HEK293T (cell line): Measurements from ENCODE around the gene PSAT1.

Source experiments
- CTBP1 ChIP-seq: fragments of 450-650 bp; IDR thresholded peaks from 2 replicates; pipeline ENCODE4 v1.6.1; 2016; ENCODE audit warnings: borderline replicate concordance
- FOXM1 ChIP-seq: fragments of 450-650 bp; IDR thresholded peaks from 2 replicates; pipeline ENCODE4 v1.6.1; 2017; ENCODE audit warnings: mild to moderate bottlenecking, borderline replicate concordance
- L3MBTL2 ChIP-seq: fragments of 450-650 bp; conservative IDR thresholded peaks from 2 replicates; pipeline ENCODE4 v1.6.1; 2016; ENCODE audit warnings: mild to moderate bottlenecking
- NFRKB ChIP-seq: fragments of 450-650 bp; IDR thresholded peaks from 2 replicates; pipeline ENCODE4 v1.6.1; 2016; ENCODE audit warnings: mild to moderate bottlenecking, moderate library complexity
- SP1 ChIP-seq: fragments of 450-650 bp; IDR thresholded peaks from 2 replicates; pipeline ENCODE4 v1.6.1; 2017

DNA sequence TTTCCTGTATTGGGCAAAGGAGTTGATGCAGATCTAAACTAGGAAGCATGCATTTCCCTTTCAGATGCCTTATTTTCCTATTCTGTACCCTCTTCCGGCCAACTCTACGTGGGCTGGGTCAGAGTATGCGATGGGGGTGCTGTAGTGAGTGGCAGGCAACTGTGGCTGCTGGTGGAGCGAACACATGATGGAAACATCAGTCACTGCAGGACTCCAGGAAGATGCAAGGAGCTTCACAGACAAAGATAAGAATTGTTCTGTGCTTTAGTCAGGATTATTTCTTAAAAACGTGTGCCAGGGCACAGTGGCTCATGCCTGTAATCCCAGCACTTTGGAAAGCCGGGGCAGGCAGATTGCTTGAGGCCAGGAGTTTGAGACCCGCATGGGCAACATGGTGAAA, 75.1 kb downstream of the PSAT1 start:
- no peak for TF ChIP-seq L3MBTL2
- no peak for TF ChIP-seq CTBP1
- no peak for TF ChIP-seq FOXM1
- no peak for TF ChIP-seq NFRKB
- TF ChIP-seq SP1: no peak
